Stimulated activated CD8-positive, alpha-beta memory T cell treated with anti-CD3 and anti-CD28 coated beads, Interleukin-4, amount 100 ng/mL, for 24 hours (primary cell): ENCODE results near the gene PDE9A.

ENCODE experiments used
- DNase-seq: peaks from one replicate; pipeline ENCODE4 v3.0.0-alpha.2; 2020; ENCODE audit warnings: low read depth

The PDE9A gene

GRCh38 chr21:42688226-42688840, 34.9 kb downstream of the PDE9A start:
- no peak for DNase-seq

DNA sequence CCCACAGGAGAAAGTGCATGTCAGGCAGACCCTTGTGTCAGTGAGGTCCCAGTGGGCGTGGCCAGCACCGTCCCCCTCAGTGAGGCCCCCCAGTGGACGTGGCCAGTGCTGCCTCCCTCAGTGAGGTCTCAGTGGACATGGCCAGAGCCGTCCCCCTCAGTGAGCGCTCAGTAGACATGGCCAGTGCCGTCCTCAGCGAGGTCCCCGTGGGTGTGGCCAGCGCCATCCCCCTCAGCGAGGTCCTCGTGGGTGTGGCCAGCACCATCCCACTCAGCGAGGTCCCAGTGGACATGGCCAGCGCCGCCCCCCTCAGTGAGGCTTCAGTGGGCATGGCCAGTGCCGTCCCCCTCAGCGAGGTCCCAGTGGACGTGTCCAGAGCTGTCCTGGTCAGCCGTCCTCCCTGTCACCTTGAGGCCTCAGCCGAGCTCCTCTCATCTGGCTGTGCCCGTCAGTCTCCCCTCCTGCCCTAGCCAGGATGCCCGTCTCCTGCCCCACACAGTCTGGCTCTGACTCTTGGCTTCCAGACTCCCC, 35.5 kb downstream of the PDE9A start:
- no peak for DNase-seq

DNA sequence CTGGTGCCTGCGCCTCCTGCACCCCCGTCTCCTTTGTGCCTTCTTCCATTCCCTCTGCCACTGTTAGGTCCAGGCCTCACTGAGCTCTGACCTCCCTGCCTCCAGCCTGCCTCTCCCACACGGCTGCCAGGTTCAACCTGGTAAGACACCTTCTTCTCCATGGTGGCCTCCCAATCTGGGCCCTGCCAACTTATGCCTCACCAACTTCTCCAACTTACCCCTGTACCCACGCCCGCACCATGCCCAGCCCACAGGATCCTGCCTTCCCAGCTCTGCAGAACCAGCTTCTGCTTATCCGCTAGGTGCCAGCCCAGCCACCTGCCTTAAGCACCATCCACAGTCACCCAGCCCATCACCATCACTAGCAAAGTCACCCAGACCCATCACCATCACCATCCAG, 37.2 kb downstream of the PDE9A start:
- no peak for DNase-seq

DNA sequence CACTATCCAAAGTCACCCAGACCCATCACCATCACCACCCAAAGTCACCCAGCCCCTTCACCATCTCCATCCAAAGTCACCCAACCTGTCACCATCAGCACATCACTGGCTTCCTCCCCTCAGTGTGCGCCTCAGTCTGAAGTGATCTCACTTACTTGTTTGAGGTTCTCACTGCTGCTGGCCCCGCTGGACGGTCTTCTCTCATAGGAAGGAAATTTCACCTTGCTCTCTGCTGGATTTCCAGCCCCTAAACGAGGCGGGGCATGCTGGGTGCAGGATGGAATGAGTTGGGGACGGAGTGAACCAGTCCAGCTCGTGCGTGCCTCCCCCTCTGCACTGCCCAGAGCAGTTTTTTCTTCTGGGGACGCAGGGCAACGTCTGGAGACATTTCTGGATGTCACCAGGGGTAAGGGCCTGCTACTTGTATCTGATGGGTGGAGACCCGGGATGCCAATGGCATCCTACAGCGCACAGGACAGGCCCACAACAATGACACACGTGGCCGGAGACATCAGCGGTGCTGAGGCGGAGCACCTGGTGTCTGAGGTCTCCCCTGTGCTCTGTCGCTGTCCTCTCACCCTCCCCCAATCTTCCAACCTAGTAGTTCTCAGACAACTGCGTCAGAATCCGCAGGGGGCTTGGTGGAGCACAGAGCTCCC, 38.6 kb downstream of the PDE9A start:
- DNase-seq, result no peak

- DNase-seq, result no peak
Observed at GRCh38 chr21:42692688-42693087, 39.3 kb downstream of the PDE9A start.

GRCh38 chr21:42694751-42695696, 41.6 kb downstream of the PDE9A start:
- DNase-seq, result no peak

GRCh38 chr21:42695697-42696380, 42.4 kb downstream of the PDE9A start:
- no peak for DNase-seq

GRCh38 chr21:42696501-42697040, 43.1 kb downstream of the PDE9A start:
- DNase-seq, result no peak

GRCh38 chr21:42698733-42699132, 45.3 kb downstream of the PDE9A start:
- DNase-seq, result no peak

GRCh38 chr21:42699196-42699595, 45.8 kb downstream of the PDE9A start:
- no peak for DNase-seq

DNA sequence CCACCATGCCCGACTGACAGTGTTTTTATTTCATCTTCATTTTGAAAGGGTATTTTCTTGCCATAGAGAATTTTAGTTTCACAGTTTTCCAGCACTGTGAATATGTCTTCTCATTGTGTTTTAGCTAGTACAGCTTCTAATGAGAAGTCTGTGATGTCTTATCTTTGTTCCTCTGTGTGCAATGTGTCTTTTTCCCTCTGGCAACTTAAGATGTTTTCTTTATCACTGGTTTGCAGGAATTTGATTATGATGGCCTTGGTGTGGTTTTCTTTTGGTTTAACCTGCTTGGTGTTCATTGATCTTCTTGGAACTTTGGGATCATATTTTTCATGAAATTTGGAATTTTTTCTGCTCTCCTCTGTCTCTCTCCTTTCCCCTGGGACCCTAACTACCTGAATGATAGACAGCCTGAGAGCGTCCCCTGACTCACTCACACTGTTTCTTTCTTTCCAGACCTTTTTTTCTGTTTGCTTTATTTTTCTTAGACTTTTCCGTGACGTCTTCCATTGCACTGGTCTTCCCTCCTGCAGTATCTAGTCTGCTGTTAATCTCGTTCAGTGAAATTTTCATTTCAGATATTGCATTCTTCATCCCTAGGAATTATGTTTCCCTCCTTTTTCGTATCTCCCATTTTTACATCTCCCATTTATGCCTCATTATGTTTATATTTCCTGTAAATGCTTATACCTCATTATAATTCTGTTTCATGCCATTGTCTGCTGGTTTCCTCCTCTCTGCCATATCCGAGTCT, 48.5 kb downstream of the PDE9A start:
- no peak for DNase-seq

DNA sequence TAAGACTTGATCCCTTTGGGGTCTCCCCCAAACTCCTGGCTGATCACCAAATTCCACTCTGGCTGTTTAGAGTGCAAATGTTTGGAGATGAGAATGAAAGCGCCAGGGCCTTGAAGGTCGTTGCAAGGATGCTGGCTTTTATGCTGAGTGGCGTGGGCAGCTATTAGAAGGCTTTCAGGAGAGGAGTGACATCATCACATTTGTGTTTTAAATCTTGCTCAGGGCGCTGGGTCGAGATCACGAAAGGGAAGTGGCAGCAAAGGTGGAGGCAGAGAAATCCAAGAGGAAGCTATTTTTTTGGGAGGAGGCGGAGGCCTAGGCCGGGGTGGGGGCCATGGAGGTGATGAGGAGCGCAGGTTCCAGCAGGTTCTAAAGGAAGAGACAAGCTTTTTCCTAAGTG, 49.3 kb downstream of the PDE9A start:
- no peak for DNase-seq

GRCh38 chr21:42703136-42703908, 49.9 kb downstream of the PDE9A start:
- no peak for DNase-seq

DNA sequence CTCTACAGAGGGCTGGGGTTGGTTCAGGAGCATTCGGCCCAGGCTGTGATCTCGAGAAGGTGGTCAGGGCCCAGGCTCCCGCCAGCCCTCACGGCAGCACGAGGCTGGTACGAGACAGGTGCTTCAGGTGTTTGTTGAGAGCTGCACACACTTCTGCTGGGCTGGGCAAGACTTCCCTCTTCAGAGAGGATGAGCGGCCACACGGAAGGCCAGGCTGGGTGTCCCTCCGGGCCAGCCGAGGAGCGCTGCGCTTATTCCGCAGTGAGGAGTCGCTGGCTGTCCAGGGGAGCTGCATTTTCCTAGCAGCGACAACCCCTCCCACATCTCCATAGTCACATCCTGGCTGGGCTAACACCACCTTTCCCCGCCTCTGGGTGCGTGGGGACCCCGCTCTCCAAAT, 50.5 kb downstream of the PDE9A start:
- no peak for DNase-seq

DNA sequence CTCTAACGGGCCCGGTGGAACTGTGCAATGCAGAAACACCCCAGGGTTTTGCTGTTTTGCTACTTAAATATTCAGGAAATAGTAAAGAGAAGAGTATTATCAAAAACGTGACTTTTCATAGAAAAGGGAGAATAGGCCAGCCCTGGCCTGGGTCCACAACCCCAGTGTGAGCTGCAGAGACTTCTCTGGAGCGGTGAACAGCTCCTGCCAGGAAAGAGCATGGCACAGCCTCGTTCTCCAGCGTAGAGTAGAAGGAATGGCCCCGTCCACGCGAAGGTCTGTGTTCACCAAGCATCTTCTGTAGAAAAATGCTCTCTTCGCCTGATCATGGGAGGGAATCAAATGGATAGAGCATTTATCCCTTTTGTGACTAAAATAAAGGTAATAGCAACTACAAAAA, 51.4 kb downstream of the PDE9A start:
- DNase-seq, result no peak

- DNase-seq, result no peak
Observed at GRCh38 chr21:42705346-42705745, 51.9 kb downstream of the PDE9A start.

DNA sequence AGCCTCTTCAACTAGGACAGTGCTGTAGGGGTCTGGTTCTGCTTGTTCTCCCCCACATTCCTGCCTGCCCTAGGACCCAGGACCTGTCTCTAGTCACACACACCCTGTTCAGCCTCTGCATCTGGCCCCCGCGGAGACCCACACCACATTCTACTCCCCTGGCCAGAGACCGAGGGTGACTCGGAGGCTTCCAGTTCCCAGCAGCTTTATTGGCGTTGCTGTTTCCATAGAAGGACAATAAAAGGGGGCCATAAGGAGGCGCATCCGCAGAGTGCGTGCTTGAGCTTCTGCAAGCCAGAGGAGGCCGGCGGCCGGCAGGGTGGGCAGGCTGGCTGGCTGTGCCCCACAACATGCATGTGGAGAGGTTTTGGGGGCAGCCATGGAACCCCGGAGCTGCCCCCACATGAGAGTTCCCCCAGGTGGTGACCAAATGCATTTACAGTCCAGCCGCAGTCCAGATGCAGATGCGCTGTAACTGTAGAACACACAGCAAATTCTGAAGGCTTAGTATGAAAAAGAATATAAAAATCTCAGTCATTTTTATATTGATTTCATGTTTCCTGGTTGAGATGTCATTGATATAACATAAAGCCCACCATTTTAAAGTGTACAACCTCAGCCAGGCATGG, 52.4 kb downstream of the PDE9A start:
- no peak for DNase-seq

- no peak for DNase-seq
Observed at GRCh38 chr21:42706765-42707164, 53.3 kb downstream of the PDE9A start.

DNA sequence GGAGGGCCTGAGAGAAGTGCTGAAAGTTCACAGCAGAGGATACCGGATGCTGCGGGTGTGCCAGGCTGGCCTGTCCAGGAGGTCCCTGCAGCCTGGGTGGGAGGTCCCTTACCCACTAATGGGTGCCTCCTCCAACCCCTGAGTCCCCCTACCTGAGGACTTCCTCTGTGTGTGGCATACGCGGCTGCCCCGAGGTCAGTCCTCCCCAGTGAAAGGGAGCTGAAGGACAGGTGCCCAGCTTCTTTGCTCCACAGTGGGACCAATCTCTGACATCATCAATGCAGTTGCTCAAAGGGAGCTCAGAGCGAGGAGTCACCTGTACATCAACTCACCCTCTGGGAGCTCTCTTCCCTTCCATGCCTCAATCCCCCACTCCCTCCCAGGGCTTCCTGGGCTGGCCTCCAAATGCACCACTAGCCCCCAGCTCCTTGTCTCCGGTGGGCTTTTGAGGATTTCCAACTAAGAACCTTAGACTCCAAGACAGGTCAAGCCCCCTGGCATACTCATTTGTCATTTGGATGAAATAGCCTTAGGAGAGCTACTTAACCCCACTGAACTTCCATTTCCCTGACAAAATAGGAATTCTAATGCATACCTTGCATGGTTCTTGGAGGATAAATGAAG, 53.9 kb downstream of the PDE9A start:
- DNase-seq, result no peak
